Fibroblast of skin of scalp (primary cell): Measurements from ENCODE around the gene BANP.
"Not testable (repeated sequence)": the region's sequence is repeated elsewhere in the genome, so short reads cannot be mapped to it uniquely, and the experiment has no call there.

Experiments
- DNase-seq: peaks from one replicate; pipeline ENCODE4 v3.0.0-alpha.2; 2013

BANP gene

GRCh38 chr16:88033003-88033740 lies 81.9 kb downstream of the BANP start:
- not testable (repeated sequence) for DNase-seq

- no peak for DNase-seq
These were observed 83.5 kb downstream of the BANP start for GRCh38 chr16:88034770-88035169.

GRCh38 chr16:88035292-88035691 lies 84.1 kb downstream of the BANP start:
- no peak for DNase-seq

GRCh38 chr16:88035884-88036639 lies 84.8 kb downstream of the BANP start:
- not testable (repeated sequence) for DNase-seq

- not testable (repeated sequence) for DNase-seq
These were observed 85.4 kb downstream of the BANP start for GRCh38 chr16:88036640-88036996.

- DNase-seq = not testable (repeated sequence)
These were observed 86.1 kb downstream of the BANP start for GRCh38 chr16:88037359-88037758.

GRCh38 chr16:88037876-88038525 lies 86.8 kb downstream of the BANP start:
- not testable (repeated sequence) for DNase-seq

GRCh38 chr16:88038526-88038908 lies 87.3 kb downstream of the BANP start:
- not testable (repeated sequence) for DNase-seq

GRCh38 chr16:88039591-88039990 lies 88.4 kb downstream of the BANP start:
- DNase-seq = no peak

- not testable (repeated sequence) for DNase-seq
These were observed 89.1 kb downstream of the BANP start for GRCh38 chr16:88040196-88040876.

- not testable (repeated sequence) for DNase-seq
These were observed 89.6 kb downstream of the BANP start for GRCh38 chr16:88040877-88041244.

GRCh38 chr16:88041506-88041905 lies 90.3 kb downstream of the BANP start:
- not testable (repeated sequence) for DNase-seq

GRCh38 chr16:88041986-88042562 lies 90.8 kb downstream of the BANP start:
- DNase-seq = not testable (repeated sequence)

- not testable (repeated sequence) for DNase-seq
These were observed 92.1 kb downstream of the BANP start for GRCh38 chr16:88043208-88043910.

- not testable (repeated sequence) for DNase-seq
These were observed 92.9 kb downstream of the BANP start for GRCh38 chr16:88044121-88044581.

- DNase-seq = not testable (repeated sequence)
These were observed 94.1 kb downstream of the BANP start for GRCh38 chr16:88045361-88045760.

- DNase-seq = no peak
These were observed 94.6 kb downstream of the BANP start for GRCh38 chr16:88045820-88046303.

- DNase-seq = no peak
These were observed 96.2 kb downstream of the BANP start for GRCh38 chr16:88047462-88047861.

- DNase-seq = no peak
These were observed 97.8 kb downstream of the BANP start for GRCh38 chr16:88048985-88049384.

- no peak for DNase-seq
These were observed 98.6 kb downstream of the BANP start for GRCh38 chr16:88049561-88050545.
